ENCODE measurements around the gene GTF2IRD1. TPM values are rescaled to one million over a fixed set of nuclear protein-coding genes. Genes with fewer than 3 reads are reported as not detected.
"Not testable (repeated sequence)": the region's sequence is repeated elsewhere in the genome, so short reads cannot be mapped to it uniquely, and the experiment has no call there.

The GTF2IRD1 gene
- total RNA-seq, 4 donors from 2014 or later: 42.9 to 109 (median 77.0) TPM

DNA sequence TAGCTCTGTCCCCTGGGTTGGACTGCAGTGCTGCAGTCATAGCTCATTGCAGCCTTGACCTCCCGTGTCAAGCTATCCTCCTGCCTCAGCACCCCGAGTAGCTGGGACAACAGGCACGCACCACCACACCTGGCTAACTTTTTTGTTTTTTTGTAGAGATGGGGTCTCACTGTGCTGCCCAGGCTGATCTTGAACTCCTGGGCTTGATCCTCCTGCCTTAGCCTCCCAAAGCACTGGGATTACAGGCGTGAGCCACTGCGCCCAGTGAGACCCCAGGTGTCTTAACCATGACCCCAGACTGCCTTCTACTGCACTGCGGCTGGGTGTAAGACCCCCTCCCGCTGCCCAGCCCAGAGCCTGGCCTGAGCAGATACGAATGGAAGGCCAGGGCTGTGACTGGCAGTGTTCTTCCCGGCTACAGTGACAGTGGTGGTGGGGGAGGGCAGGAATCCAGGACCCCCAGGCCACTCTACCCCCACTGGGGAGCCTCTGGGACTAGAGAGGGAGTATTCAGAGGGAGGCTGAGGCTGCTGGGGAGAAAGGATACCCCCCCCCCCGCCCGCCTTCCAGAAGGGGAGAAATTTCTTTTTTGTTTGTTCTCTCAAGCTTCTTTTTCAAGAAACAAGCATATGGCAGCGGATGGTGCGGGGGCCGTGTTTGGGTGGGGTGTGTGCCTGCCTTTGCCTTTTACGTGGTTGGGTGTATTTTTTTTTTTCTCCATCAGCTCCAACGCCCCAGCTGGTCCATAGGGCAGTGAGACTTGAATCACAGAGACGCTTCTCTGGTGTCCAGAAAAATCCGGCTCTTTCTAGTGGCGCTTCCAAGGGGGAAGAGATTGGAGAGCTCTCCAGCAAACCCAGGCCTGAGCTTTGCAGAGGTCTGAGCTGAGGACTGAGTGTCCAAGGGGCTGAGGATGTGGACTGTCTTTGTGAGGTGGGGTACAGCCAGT lies 36.6 kb downstream of the GTF2IRD1 start:
- Histone ChIP-seq H3K27ac (peak overlapping the region; percentile 46 to 100 (median 75)), H3K4me1 (peaks cover 8 to 30% of the 10 kb centered on the region in 2 donors), H3K9me3 (no peaks in the 10 kb centered on the region), H3K27me3 (no peaks in the 10 kb centered on the region), H3K36me3 (no peaks in the 10 kb centered on the region), H3K4me3 (no peak overlapping the region)
- intact Hi-C loops (cut with DNase I; ENCODE audit: low total_unique reads) (loop anchor here (10.0 kb wide), 1 partner anchor 1475 kb away; no protein-coding TSS in a partner anchor), in situ Hi-C loops (cut with MboI; ENCODE audit: low sequenced_read_pairs in 4 of 4) (no loop called here)
- TF ChIP-seq POLR2A (IDR thresholded peaks at IDR 0.05) (no peak), CTCF (IDR thresholded peaks at IDR 0.05 in 4 of 5, conservative IDR thresholded peaks at IDR 0.05 in 1 of 5) (no peak)
- ATAC-seq (no peak), DNase-seq (no peak)

GRCh38 chr7:74491490-74491889 lies 37.8 kb downstream of the GTF2IRD1 start:
- in situ Hi-C loops (cut with MboI; ENCODE audit: low sequenced_read_pairs in 4 of 4); ATAC-seq; H3K4me3 ChIP-seq; H3K27me3 ChIP-seq; DNase-seq; intact Hi-C loops (cut with DNase I; ENCODE audit: low total_unique reads); H3K9me3 ChIP-seq; H3K36me3 ChIP-seq: not testable (repeated sequence)
- Histone ChIP-seq H3K4me1 (peaks cover 0 to 25% of the 10 kb centered on the region in 2 donors), H3K27ac (peak overlapping the region in 1 of 4 donors; percentile 100)

DNA sequence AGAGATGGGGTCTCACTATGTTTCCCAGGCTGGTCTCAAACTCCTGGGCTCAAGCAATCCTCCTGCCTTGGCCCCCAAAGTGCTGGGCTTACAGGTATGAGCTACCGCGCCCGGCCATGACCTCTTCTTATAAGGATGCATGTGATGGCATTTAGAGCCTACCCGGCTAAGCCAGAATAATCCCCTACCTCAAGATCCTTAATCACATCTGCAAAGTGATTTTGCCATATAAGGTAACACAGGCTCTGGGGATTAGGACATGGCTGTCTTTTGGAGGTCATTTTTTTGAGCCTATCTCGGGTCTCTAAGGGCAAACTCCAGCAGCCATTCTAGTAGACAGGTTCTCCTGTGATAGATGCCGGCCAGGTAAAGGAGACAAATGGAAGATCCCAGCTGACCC lies 39.6 kb downstream of the GTF2IRD1 start:
- TF ChIP-seq CTCF (IDR thresholded peaks at IDR 0.05 in 4 of 5, conservative IDR thresholded peaks at IDR 0.05 in 1 of 5) (no peak), POLR2A (IDR thresholded peaks at IDR 0.05) (no peak)
- in situ Hi-C loops (cut with MboI; ENCODE audit: low sequenced_read_pairs in 4 of 4): no loop called here
- H3K4me1 ChIP-seq: peaks cover 0 to 18% of the 10 kb centered on the region in 2 donors
- H3K27ac ChIP-seq: peak overlapping the region in 2 of 4 donors; percentile 52 to 66
- no peaks in the 10 kb centered on the region for H3K36me3 ChIP-seq
- no peak for DNase-seq
- intact Hi-C loops (cut with DNase I; ENCODE audit: low total_unique reads): no loop called here
- no peak for ATAC-seq
- H3K4me3 ChIP-seq: no peak overlapping the region
- no peaks in the 10 kb centered on the region for H3K27me3 ChIP-seq
- H3K9me3 ChIP-seq: no peaks in the 10 kb centered on the region

DNA sequence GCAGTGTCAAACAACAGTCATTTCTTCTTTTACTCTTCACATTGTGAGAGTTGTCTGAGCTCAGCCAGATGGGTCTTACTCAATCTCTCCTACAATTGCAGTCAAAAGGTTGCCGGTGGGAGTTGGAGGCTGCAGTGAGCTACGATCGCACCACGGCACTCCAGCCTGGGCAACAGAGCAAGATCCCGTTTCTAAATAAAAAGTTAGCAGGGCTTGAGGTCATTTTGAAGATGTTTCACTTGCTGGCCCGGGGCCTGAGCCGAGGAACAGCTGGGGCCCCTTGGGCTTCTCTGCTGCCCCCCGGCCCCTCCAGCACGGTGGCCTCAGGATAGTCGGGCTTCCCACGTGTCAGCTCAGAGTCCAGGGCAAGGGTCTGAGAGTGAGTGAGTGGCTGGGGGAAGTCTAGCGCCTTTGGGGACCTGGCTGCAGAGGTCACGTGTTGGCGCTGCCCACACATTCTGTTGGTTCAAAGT lies 40.4 kb downstream of the GTF2IRD1 start:
- in situ Hi-C loops (cut with MboI; ENCODE audit: low sequenced_read_pairs in 4 of 4): no loop called here
- Histone ChIP-seq H3K27ac (peak overlapping the region; percentile 32 to 66 (median 50)), H3K4me3 (no peak overlapping the region), H3K27me3 (no peaks in the 10 kb centered on the region), H3K9me3 (no peaks in the 10 kb centered on the region), H3K36me3 (no peaks in the 10 kb centered on the region), H3K4me1 (peaks cover 0 to 18% of the 10 kb centered on the region in 2 donors)
- TF ChIP-seq CTCF (IDR thresholded peaks at IDR 0.05 in 4 of 5, conservative IDR thresholded peaks at IDR 0.05 in 1 of 5) (no peak), POLR2A (IDR thresholded peaks at IDR 0.05) (no peak)
- DNase-seq (no peak), ATAC-seq (peak in 1 of 2 donors; percentile 44)
- intact Hi-C loops (cut with DNase I; ENCODE audit: low total_unique reads): no loop called here

All from gastrocnemius medialis (tissue), 4 donors.